H9 (cell line): Measurements from ENCODE around the gene FLG. TPM values are rescaled to one million over a fixed set of nuclear protein-coding genes. Genes with fewer than 3 reads are reported as not detected.
"Not testable (repeated sequence)": the region's sequence is repeated elsewhere in the genome, so short reads cannot be mapped to it uniquely, and the experiment has no call there.

Experiments used
- DNase-seq: peaks from one replicate; pipeline ENCODE4 v3.0.0-alpha.2; 2017
- H2AFZ ChIP-seq: one replicate; pipeline ENCODE4 v1.6.1; 2013; ENCODE audit warnings: mild to moderate bottlenecking, low read length, control low read depth, moderate library complexity
- H2AK5ac ChIP-seq: 2 replicates; pipeline ENCODE4 v1.6.1; 2013; ENCODE audit warnings: low read length, control low read depth, mixed read lengths; ENCODE audit not compliant: insufficient read length
- H2BK120ac ChIP-seq: one replicate; pipeline ENCODE4 v1.6.1; 2013; ENCODE audit warnings: low read depth, mild to moderate bottlenecking, low read length, control low read depth, inconsistent platforms; ENCODE audit not compliant: poor library complexity, severe bottlenecking
- H2BK12ac ChIP-seq: 2 replicates; pipeline ENCODE4 v1.6.1; 2013; ENCODE audit warnings: low read length, control low read depth, mixed read lengths, low read depth; ENCODE audit not compliant: insufficient read length
- H2BK15ac ChIP-seq: 2 replicates; pipeline ENCODE4 v1.6.1; 2013; ENCODE audit warnings: low read depth, low read length, control low read depth
- H2BK20ac ChIP-seq: one replicate; pipeline ENCODE4 v1.6.1; 2013; ENCODE audit warnings: low read depth, mild to moderate bottlenecking, low read length, control low read depth, inconsistent platforms; ENCODE audit not compliant: poor library complexity, severe bottlenecking
- H2BK5ac ChIP-seq: 2 replicates; pipeline ENCODE4 v1.6.1; 2013; ENCODE audit warnings: low read length, control low read depth, mixed read lengths; ENCODE audit not compliant: insufficient read length
- H3K14ac ChIP-seq: 2 replicates; pipeline ENCODE4 v1.6.1; 2013; ENCODE audit warnings: low read length, control low read depth; ENCODE audit not compliant: insufficient read depth
- H3K18ac ChIP-seq: 2 replicates; pipeline ENCODE4 v1.6.1; 2013; ENCODE audit warnings: low read depth, mild to moderate bottlenecking, mixed read lengths, low read length, control low read depth; ENCODE audit not compliant: insufficient read length
- H3K23ac ChIP-seq: 2 replicates; pipeline ENCODE4 v1.6.1; 2013; ENCODE audit warnings: low read length, control low read depth, mixed read lengths, low read depth; ENCODE audit not compliant: insufficient read length
- H3K23me2 ChIP-seq: 2 replicates; pipeline ENCODE4 v1.6.1; 2013; ENCODE audit warnings: low read depth, mild to moderate bottlenecking, mixed read lengths, low read length, control low read depth; ENCODE audit not compliant: insufficient read length, poor library complexity, severe bottlenecking
- H3K27ac ChIP-seq: 2 replicates; pipeline ENCODE4 v1.5.1; 2013; ENCODE audit warnings: low read length, control low read depth, mixed read lengths, low read depth; ENCODE audit not compliant: insufficient read length
- H3K27me3 ChIP-seq: 2 replicates; pipeline ENCODE4 v1.6.1; 2013; ENCODE audit warnings: low read length, control low read depth, inconsistent platforms; ENCODE audit not compliant: insufficient read depth
- H3K4ac ChIP-seq: 2 replicates; pipeline ENCODE4 v1.6.1; 2013; ENCODE audit warnings: low read depth, mild to moderate bottlenecking, control low read depth, inconsistent platforms, low read length, moderate library complexity
- H3K4me1 ChIP-seq: 2 replicates; pipeline ENCODE4 v1.6.1; 2013; ENCODE audit warnings: low read length, control low read depth, inconsistent platforms; ENCODE audit not compliant: insufficient read depth
- H3K4me2 ChIP-seq: 2 replicates; pipeline ENCODE4 v1.6.1; 2013; ENCODE audit warnings: low read length, control low read depth, mixed read lengths; ENCODE audit not compliant: insufficient read length, insufficient read depth
- H3K56ac ChIP-seq: 2 replicates; pipeline ENCODE4 v1.6.1; 2013; ENCODE audit warnings: low read depth, mild to moderate bottlenecking, mixed read lengths, low read length, control low read depth; ENCODE audit not compliant: insufficient read length
- H3K79me1 ChIP-seq: 2 replicates; pipeline ENCODE4 v1.6.1; 2013; ENCODE audit warnings: low read depth, mild to moderate bottlenecking, moderate library complexity, low read length, control low read depth, inconsistent platforms; ENCODE audit not compliant: insufficient read depth, poor library complexity, severe bottlenecking
- H3K79me2 ChIP-seq: 2 replicates; pipeline ENCODE4 v1.6.1; 2013; ENCODE audit warnings: low read length, control low read depth, inconsistent platforms; ENCODE audit not compliant: insufficient read depth
- H3K9ac ChIP-seq: 2 replicates; pipeline ENCODE4 v1.6.1; 2013; ENCODE audit warnings: low read length, control low read depth, mixed read lengths; ENCODE audit not compliant: insufficient read length; ENCODE audit errors: extremely low read depth
- H3K9me3 ChIP-seq: one replicate; pipeline ENCODE4 v1.6.1; 2013; ENCODE audit warnings: low read depth, low read length, inconsistent platforms; ENCODE audit not compliant: control insufficient read depth
- H3T11ph ChIP-seq: one replicate; pipeline ENCODE4 v1.6.1; 2013; ENCODE audit warnings: mild to moderate bottlenecking, low read length, control low read depth, inconsistent platforms
- H4K20me1 ChIP-seq: one replicate; pipeline ENCODE4 v1.6.1; 2013; ENCODE audit not compliant: control insufficient read depth, insufficient read length, insufficient read depth
- H4K5ac ChIP-seq: 2 replicates; pipeline ENCODE4 v1.6.1; 2013; ENCODE audit warnings: low read depth, mild to moderate bottlenecking, mixed read lengths, low read length, control low read depth; ENCODE audit not compliant: insufficient read length
- H4K8ac ChIP-seq: replicated peaks from 2 replicates; pipeline ENCODE4 v1.6.1; 2013; ENCODE audit warnings: low read length, control low read depth, mixed read lengths, low read depth; ENCODE audit not compliant: insufficient read length
- H4K91ac ChIP-seq: 2 replicates; pipeline ENCODE4 v1.6.1; 2013; ENCODE audit warnings: low read depth, mild to moderate bottlenecking, moderate library complexity, mixed read lengths, low read length, control low read depth; ENCODE audit not compliant: insufficient read length
- H3K27ac Mint-ChIP-seq, 3 experiments: 2 replicates in 2 of 3; 3 replicates in 1 of 3; pipeline ENCODE4 v1.8.0; 2020 to 2021; ENCODE audit warnings: mixed read lengths in 3 of 3, mild to moderate bottlenecking in 1 of 3, moderate library complexity in 1 of 3
- H3K27me3 Mint-ChIP-seq: 2 replicates; pipeline ENCODE4 v1.8.0; 2021; ENCODE audit warnings: low read depth, mild to moderate bottlenecking, moderate library complexity, mixed read lengths
- H3K36me3 Mint-ChIP-seq, 3 experiments: 2 replicates in 2 of 3; 3 replicates in 1 of 3; pipeline ENCODE4 v1.8.0; 2020 to 2021; ENCODE audit warnings: low read depth in 3 of 3, mixed read lengths in 3 of 3; ENCODE audit not compliant: insufficient read depth in 1 of 3
- H3K4me1 Mint-ChIP-seq, 2 experiments: 2 replicates each; pipeline ENCODE4 v1.8.0; 2020; ENCODE audit warnings: mixed read lengths in 2 of 2
- H3K4me3 Mint-ChIP-seq, 2 experiments: 2 replicates in 1 of 2; 3 replicates in 1 of 2; pipeline ENCODE4 v1.8.0; 2020 to 2021; ENCODE audit warnings: mild to moderate bottlenecking in 2 of 2, mixed read lengths in 2 of 2, moderate library complexity in 1 of 2
- H3K9me3 Mint-ChIP-seq, 2 experiments: 2 replicates in 1 of 2; 3 replicates in 1 of 2; pipeline ENCODE4 v1.8.0; 2020; ENCODE audit warnings: mild to moderate bottlenecking in 2 of 2, mixed read lengths in 2 of 2, moderate library complexity in 1 of 2
- WGBS: extraction: QIAGEN DNeasy Blood & Tissue Kit; methylation state at CpG from one replicate; pipeline ENCODE4 v1.1.7; 2013; ENCODE audit warnings: missing lambda C conversion rate, low lambda C conversion rate, mixed read lengths; ENCODE audit not compliant: insufficient read length; ENCODE audit errors: extremely low coverage; 5-methylcytosine and 5-hydroxymethylcytosine counted together
- total RNA-seq: library from RNA; stranded (reverse); gene quantifications from 2 replicates; pipeline ENCODE4 v1.2.1, GENCODE V29; 2021

Gene FLG
- total RNA-seq, 1 experiment from 2014 or later: not detected

DNA sequence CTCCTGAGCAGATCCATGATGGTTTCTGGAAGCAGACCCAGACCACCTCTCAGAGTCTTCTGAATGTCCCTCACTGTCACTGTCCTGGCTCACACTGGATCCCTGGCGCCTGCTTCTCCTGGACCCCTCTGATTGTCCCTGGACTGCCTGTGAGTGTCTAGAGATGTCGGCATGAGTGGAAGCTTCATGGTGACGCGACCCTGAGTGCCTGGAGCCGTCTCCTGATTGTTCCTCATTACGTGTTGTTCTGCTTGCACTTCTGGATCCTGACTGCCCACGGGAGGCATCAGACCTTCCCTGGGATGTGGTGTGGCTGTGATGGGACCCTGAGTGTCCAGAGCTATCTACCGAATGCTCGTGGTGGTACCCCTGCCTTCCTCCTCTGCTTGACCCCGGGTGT is 18.9 kb downstream of the FLG start:
- Mint-ChIP-seq H3K9me3 (peaks cover 91% of the 10 kb centered on the region in 2 experiments), H3K36me3 (peaks cover 38 to 56% (median 41%) of the 10 kb centered on the region in 3 experiments)
- H2AK5ac ChIP-seq, H2BK5ac ChIP-seq, H2BK12ac ChIP-seq, H3K79me1 ChIP-seq, H3K27me3 Mint-ChIP-seq, H3K27ac Mint-ChIP-seq, H3K4me1 Mint-ChIP-seq, H3K23me2 ChIP-seq, H4K5ac ChIP-seq, H3K14ac ChIP-seq, H3K18ac ChIP-seq, H3K4me1 ChIP-seq, H2AFZ ChIP-seq, H4K91ac ChIP-seq, H3K79me2 ChIP-seq, H3K27ac ChIP-seq, H3K27me3 ChIP-seq, H3K4ac ChIP-seq, H4K20me1 ChIP-seq, H3K23ac ChIP-seq, DNase-seq, H3K4me3 Mint-ChIP-seq, H3K56ac ChIP-seq, H3T11ph ChIP-seq, H2BK120ac ChIP-seq, H2BK15ac ChIP-seq, H3K4me2 ChIP-seq, H4K8ac ChIP-seq, H3K9ac ChIP-seq, H2BK20ac ChIP-seq: not testable (repeated sequence)
- no CpG with 5 or more reads among the region's 10 CpGs for WGBS
- H3K9me3 ChIP-seq: peaks cover 73% of the 10 kb centered on the region

DNA sequence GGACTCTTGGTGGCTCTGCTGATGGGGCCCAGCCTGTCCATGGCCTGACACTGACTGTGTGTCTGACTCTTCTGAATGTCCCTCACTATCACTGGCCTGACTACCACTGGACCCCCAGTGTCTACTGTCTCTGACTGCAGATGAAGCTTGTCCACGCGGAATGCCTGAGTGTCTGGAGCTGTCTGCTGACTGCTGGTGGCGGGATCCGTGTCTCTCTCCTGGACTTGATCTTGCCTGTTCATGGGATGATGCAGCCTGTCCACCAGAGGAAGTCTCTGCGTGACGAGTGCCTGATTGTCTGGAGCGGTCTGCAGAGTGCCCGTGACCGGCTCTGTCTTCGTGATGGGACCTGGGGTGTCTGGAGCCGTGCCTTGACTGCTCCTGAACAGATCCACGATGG is 20.3 kb downstream of the FLG start:
- not testable (repeated sequence) for H3K4me1 Mint-ChIP-seq

More for the DNA sequence above, 20.3 kb downstream of the FLG start:
- H3K9me3 Mint-ChIP-seq: peaks cover 90 to 91% of the 10 kb centered on the region in 2 experiments
- not testable (repeated sequence) for H3K79me1 ChIP-seq, H3K4me1 ChIP-seq, H2BK20ac ChIP-seq, H2AFZ ChIP-seq, H3K4me3 Mint-ChIP-seq, H3K27me3 ChIP-seq, H3T11ph ChIP-seq, H3K4me2 ChIP-seq, H4K5ac ChIP-seq, H2BK5ac ChIP-seq, H3K23me2 ChIP-seq, H3K27ac ChIP-seq, H2BK15ac ChIP-seq, H2BK120ac ChIP-seq, H3K14ac ChIP-seq, H3K79me2 ChIP-seq, H4K20me1 ChIP-seq, H3K27me3 Mint-ChIP-seq, H3K23ac ChIP-seq, H3K9ac ChIP-seq, DNase-seq, H3K18ac ChIP-seq, H2BK12ac ChIP-seq, H4K91ac ChIP-seq, H3K27ac Mint-ChIP-seq, H4K8ac ChIP-seq, H3K4ac ChIP-seq, H2AK5ac ChIP-seq, H3K56ac ChIP-seq
- H3K9me3 ChIP-seq: peaks cover 70% of the 10 kb centered on the region
- WGBS: no CpG with 5 or more reads among the region's 12 CpGs
- peaks cover 25 to 51% (median 31%) of the 10 kb centered on the region in 3 experiments for H3K36me3 Mint-ChIP-seq
